GM18867 (cell line): ENCODE data around the gene HINT3.
"Not testable (repeated sequence)": the region's sequence is repeated elsewhere in the genome, so short reads cannot be mapped to it uniquely, and the experiment has no call there.

ENCODE experiments used
- ATAC-seq: cut with Tn5 transposase; IDR thresholded peaks from one replicate; pipeline ENCODE4 v1.9.1; 2021; ENCODE audit warnings: mild to moderate bottlenecking, moderate library complexity; ENCODE audit not compliant: unreplicated experiment

HINT3 gene

GRCh38 chr6:125959041-125959440 lies 2.5 kb downstream of the HINT3 start:
- ATAC-seq, result no peak

- ATAC-seq, result no peak
Observed at GRCh38 chr6:125961117-125961516, 4.5 kb downstream of the HINT3 start.

GRCh38 chr6:125962900-125963497 lies 6.4 kb downstream of the HINT3 start:
- ATAC-seq, result no peak

GRCh38 chr6:125963817-125964216 lies 7.2 kb downstream of the HINT3 start:
- ATAC-seq, result no peak

GRCh38 chr6:125966569-125966968 lies 10.0 kb downstream of the HINT3 start:
- no peak for ATAC-seq

- peak; percentile 73 for ATAC-seq
Observed at GRCh38 chr6:125968493-125968892, 11.9 kb downstream of the HINT3 start.

GRCh38 chr6:125970760-125971159 lies 14.2 kb downstream of the HINT3 start:
- no peak for ATAC-seq

GRCh38 chr6:125972478-125972877 lies 15.9 kb downstream of the HINT3 start:
- ATAC-seq, result not testable (repeated sequence)

GRCh38 chr6:125974214-125974866 lies 17.8 kb downstream of the HINT3 start:
- peak; percentile 87 for ATAC-seq

- no peak for ATAC-seq
Observed at GRCh38 chr6:125979101-125979500, 22.5 kb downstream of the HINT3 start.

- ATAC-seq, result no peak
Observed at GRCh38 chr6:125981571-125982185, 25.1 kb downstream of the HINT3 start.

- no peak for ATAC-seq
Observed at GRCh38 chr6:125983246-125983945, 26.8 kb downstream of the HINT3 start.

- ATAC-seq, result no peak
Observed at GRCh38 chr6:125984311-125984710, 27.7 kb downstream of the HINT3 start.

GRCh38 chr6:125985522-125985921 lies 29.0 kb downstream of the HINT3 start:
- ATAC-seq, result no peak

- no peak for ATAC-seq
Observed at GRCh38 chr6:125985979-125986300, 29.4 kb downstream of the HINT3 start.

- peak; percentile 95 for ATAC-seq
Observed at GRCh38 chr6:125986301-125987025, 29.9 kb downstream of the HINT3 start, which contains the start of gene TRMT11. TRMT11 (plus strand) TSS chr6:125986540; CDS start chr6:125986551, 11 bp downstream.

- peak; percentile 45 for ATAC-seq
Observed at GRCh38 chr6:125987026-125987617, 30.6 kb downstream of the HINT3 start.

- ATAC-seq, result no peak
Observed at GRCh38 chr6:125988280-125988679, 31.7 kb downstream of the HINT3 start.

- no peak for ATAC-seq
Observed at GRCh38 chr6:125989631-125990030, 33.1 kb downstream of the HINT3 start.

- ATAC-seq, result no peak
Observed at GRCh38 chr6:125991653-125992052, 35.1 kb downstream of the HINT3 start.
